Measurements from ENCODE around the gene AGFG1. TPM values are rescaled to one million over a fixed set of nuclear protein-coding genes. Genes with fewer than 3 reads are reported as not detected.

The AGFG1 gene
- total RNA-seq, 1 experiment from 2014 or later: 72.5 TPM

DNA sequence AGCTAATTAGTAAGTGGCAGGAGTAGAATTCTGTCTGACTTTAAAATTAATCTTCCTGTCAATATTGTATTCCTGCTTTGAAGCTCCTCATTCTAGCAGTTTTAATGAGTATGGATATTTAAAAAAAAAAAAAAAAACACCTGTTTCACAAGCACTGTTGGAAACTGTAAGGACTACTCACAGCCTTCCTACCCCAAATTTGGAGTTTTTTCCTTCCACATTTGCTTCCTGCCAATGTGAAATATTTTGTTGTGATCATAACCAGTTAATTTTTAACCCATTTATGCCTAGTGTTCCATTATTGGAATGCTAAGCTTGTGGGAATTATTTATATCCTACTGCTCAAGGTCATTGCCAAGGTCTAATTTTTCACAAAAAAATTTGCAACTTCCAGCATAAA, 90.6 kb downstream of the AGFG1 start:
- no peak overlapping the region for H3K4me3 ChIP-seq (replicated peaks in 1 of 2; ENCODE audit: low read depth in 1 of 2, low read length in 2 of 2)
- no TSS peak for BruUV-seq (replicated peaks)

More for the DNA sequence above, 90.6 kb downstream of the AGFG1 start:
- intact Hi-C loops (cut with micrococcal nuclease): no loop called here
- H3K9me3 ChIP-seq (ENCODE audit: control insufficient read depth in 1 of 2, insufficient read depth in 1 of 2, low read depth in 1 of 2, low read length in 2 of 2): no peaks in the 10 kb centered on the region
- ChIA-PET RAD21 (ENCODE audit: low non-redundant PET in 1 of 2, low total read pairs in 2 of 2, uncharacterized antibody in 2 of 2, unreplicated experiment in 2 of 2) (no interaction called here), POLR2A (no interaction called here), CTCF (no interaction called here)
- no peak overlapping the region for H3K9ac ChIP-seq (ENCODE audit: low read length)
- no peaks in the 10 kb centered on the region for H4K20me1 ChIP-seq (ENCODE audit: insufficient read depth)
- H3K4me2 ChIP-seq (ENCODE audit: low read length): no peak overlapping the region
- H3K79me2 ChIP-seq (ENCODE audit: insufficient read depth, low read length): no peaks in the 10 kb centered on the region
- ATAC-seq: no peak
- no peaks in the 10 kb centered on the region for H3K4me1 ChIP-seq (ENCODE audit: control insufficient read depth in 1 of 2, insufficient read depth in 2 of 2, low read length in 2 of 2)
- no peaks in the 10 kb centered on the region; a peak in 1 of 4 replicates for H3K36me3 ChIP-seq (ENCODE audit: control insufficient read depth in 1 of 2, insufficient read depth in 2 of 2, low read length in 2 of 2)
- TF ChIP-seq POLR2A (IDR thresholded peaks at IDR 0.05; ENCODE audit: borderline replicate concordance, extremely low read depth, insufficient read depth, insufficient read length): no peak
- no peak for TF ChIP-seq ZBTB33 (IDR thresholded peaks at IDR 0.05; ENCODE audit: extremely low read depth, insufficient replicate concordance, low read length)
- TF ChIP-seq CTCF (IDR thresholded peaks at IDR 0.05 in 2 of 3, conservative IDR thresholded peaks at IDR 0.05 in 1 of 3; ENCODE audit: borderline replicate concordance in 1 of 3, insufficient read depth in 1 of 3, low read depth in 2 of 3, low read length in 2 of 3): no peak
- TF ChIP-seq SIN3A (IDR thresholded peaks at IDR 0.05; ENCODE audit: low read depth): no peak
- no peak for TF ChIP-seq ELF1 (IDR thresholded peaks at IDR 0.05; ENCODE audit: borderline replicate concordance, low read depth)
- no peak for TF ChIP-seq SRF (IDR thresholded peaks at IDR 0.05; ENCODE audit: low read depth)
- no peak for TF ChIP-seq CBX3 (IDR thresholded peaks at IDR 0.05; ENCODE audit: low read depth)
- no peak for TF ChIP-seq EZH2phosphoT487 (IDR thresholded peaks at IDR 0.05; ENCODE audit: borderline replicate concordance)
- TF ChIP-seq, protein P1, sequence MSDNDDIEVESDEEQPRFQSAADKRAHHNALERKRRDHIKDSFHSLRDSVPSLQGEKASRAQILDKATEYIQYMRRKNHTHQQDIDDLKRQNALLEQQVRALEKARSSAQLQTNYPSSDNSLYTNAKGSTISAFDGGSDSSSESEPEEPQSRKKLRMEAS (IDR thresholded peaks at IDR 0.05): no peak
- TF ChIP-seq, protein P2, sequence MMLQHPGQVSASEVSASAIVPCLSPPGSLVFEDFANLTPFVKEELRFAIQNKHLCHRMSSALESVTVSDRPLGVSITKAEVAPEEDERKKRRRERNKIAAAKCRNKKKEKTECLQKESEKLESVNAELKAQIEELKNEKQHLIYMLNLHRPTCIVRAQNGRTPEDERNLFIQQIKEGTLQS (IDR thresholded peaks at IDR 0.05): no peak
- no peak for TF ChIP-seq EGR1 (IDR thresholded peaks at IDR 0.05; ENCODE audit: low read depth)
- TF ChIP-seq SP1 (IDR thresholded peaks at IDR 0.05; ENCODE audit: low read depth): no peak
- no peak for TF ChIP-seq RAD21 (IDR thresholded peaks at IDR 0.05; ENCODE audit: low read depth)
- TF ChIP-seq, protein P3, sequence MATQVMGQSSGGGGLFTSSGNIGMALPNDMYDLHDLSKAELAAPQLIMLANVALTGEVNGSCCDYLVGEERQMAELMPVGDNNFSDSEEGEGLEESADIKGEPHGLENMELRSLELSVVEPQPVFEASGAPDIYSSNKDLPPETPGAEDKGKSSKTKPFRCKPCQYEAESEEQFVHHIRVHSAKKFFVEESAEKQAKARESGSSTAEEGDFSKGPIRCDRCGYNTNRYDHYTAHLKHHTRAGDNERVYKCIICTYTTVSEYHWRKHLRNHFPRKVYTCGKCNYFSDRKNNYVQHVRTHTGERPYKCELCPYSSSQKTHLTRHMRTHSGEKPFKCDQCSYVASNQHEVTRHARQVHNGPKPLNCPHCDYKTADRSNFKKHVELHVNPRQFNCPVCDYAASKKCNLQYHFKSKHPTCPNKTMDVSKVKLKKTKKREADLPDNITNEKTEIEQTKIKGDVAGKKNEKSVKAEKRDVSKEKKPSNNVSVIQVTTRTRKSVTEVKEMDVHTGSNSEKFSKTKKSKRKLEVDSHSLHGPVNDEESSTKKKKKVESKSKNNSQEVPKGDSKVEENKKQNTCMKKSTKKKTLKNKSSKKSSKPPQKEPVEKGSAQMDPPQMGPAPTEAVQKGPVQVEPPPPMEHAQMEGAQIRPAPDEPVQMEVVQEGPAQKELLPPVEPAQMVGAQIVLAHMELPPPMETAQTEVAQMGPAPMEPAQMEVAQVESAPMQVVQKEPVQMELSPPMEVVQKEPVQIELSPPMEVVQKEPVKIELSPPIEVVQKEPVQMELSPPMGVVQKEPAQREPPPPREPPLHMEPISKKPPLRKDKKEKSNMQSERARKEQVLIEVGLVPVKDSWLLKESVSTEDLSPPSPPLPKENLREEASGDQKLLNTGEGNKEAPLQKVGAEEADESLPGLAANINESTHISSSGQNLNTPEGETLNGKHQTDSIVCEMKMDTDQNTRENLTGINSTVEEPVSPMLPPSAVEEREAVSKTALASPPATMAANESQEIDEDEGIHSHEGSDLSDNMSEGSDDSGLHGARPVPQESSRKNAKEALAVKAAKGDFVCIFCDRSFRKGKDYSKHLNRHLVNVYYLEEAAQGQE (IDR thresholded peaks at IDR 0.05; ENCODE audit: low read depth): no peak
- no peak for TF ChIP-seq ZFX (IDR thresholded peaks at IDR 0.05)
- no peak for TF ChIP-seq CEBPB (IDR thresholded peaks at IDR 0.05; ENCODE audit: low read depth)
- no peak for TF ChIP-seq POLR2AphosphoS5 (IDR thresholded peaks at IDR 0.05; ENCODE audit: low read depth, low read length)
- TF ChIP-seq JUND (IDR thresholded peaks at IDR 0.05): no peak
- no peaks in the 10 kb centered on the region for H3K27me3 ChIP-seq (ENCODE audit: insufficient read depth, low read length)
- no peak overlapping the region for H3K27ac ChIP-seq (ENCODE audit: low read depth, low read length)
- no peaks in the 10 kb centered on the region for H3K9me2 ChIP-seq (ENCODE audit: insufficient read depth)
- no peak for DNase-seq (ENCODE audit: low read depth, low spot score)
- H2AFZ ChIP-seq (ENCODE audit: low read depth, low read length, poor library complexity, severe bottlenecking): no peak overlapping the region

Measured in HCT116 (cell line).